HEK293T (cell line): ENCODE data around the gene CDH13.

Source experiments
- CTCF ChIA-PET: fragments of 350-600 bp; formaldehyde crosslinking; extraction: SDS; loops from one replicate; lab custom pipeline; 2021; ENCODE audit warnings: antibody characterized with exemption, inconsistent platforms; lab: Yijun Ruan, JAX
- POLR2A ChIA-PET: fragments of 350-600 bp; formaldehyde crosslinking; extraction: SDS; loops from one replicate; lab custom pipeline; 2020; ENCODE audit warnings: antibody characterized with exemption, inconsistent platforms; lab: Yijun Ruan, JAX
- DNase-seq: peaks from one replicate; pipeline ENCODE4 v3.0.0; 2012; ENCODE audit warnings: mixed read lengths; ENCODE audit errors: extremely low spot score
- ARNT ChIP-seq: fragments of 450-650 bp; IDR thresholded peaks from 2 replicates; pipeline ENCODE4 v1.6.1; 2017; ENCODE audit warnings: mild to moderate bottlenecking
- BHLHE40 ChIP-seq: fragments of 450-650 bp; IDR thresholded peaks from 2 replicates; pipeline ENCODE4 v1.6.1; 2016; ENCODE audit warnings: mild to moderate bottlenecking, moderate library complexity, borderline replicate concordance
- CTBP1 ChIP-seq: fragments of 450-650 bp; IDR thresholded peaks from 2 replicates; pipeline ENCODE4 v1.6.1; 2016; ENCODE audit warnings: borderline replicate concordance
- ELF4 ChIP-seq: fragments of 450-650 bp; IDR thresholded peaks from 2 replicates; pipeline ENCODE4 v1.6.1; 2017; ENCODE audit warnings: antibody characterized with exemption
- FOXA1 ChIP-seq: fragments of 450-650 bp; IDR thresholded peaks from 2 replicates; pipeline ENCODE4 v1.6.1; 2016; ENCODE audit warnings: mild to moderate bottlenecking
- FOXK2 ChIP-seq: fragments of 450-650 bp; IDR thresholded peaks from 2 replicates; pipeline ENCODE4 v1.6.1; 2016; ENCODE audit warnings: mild to moderate bottlenecking
- FOXM1 ChIP-seq: fragments of 450-650 bp; IDR thresholded peaks from 2 replicates; pipeline ENCODE4 v1.6.1; 2017; ENCODE audit warnings: mild to moderate bottlenecking, borderline replicate concordance
- HDGF ChIP-seq: fragments of 450-650 bp; IDR thresholded peaks from 2 replicates; pipeline ENCODE4 v1.6.1; 2017; ENCODE audit warnings: antibody characterized with exemption, borderline replicate concordance
- L3MBTL2 ChIP-seq: fragments of 450-650 bp; conservative IDR thresholded peaks from 2 replicates; pipeline ENCODE4 v1.6.1; 2016; ENCODE audit warnings: mild to moderate bottlenecking
- LEF1 ChIP-seq: fragments of 450-650 bp; IDR thresholded peaks from 2 replicates; pipeline ENCODE4 v1.6.1; 2017; ENCODE audit warnings: mild to moderate bottlenecking, borderline replicate concordance
- NFRKB ChIP-seq: fragments of 450-650 bp; IDR thresholded peaks from 2 replicates; pipeline ENCODE4 v1.6.1; 2016; ENCODE audit warnings: mild to moderate bottlenecking, moderate library complexity
- PKNOX1 ChIP-seq: fragments of 450-650 bp; IDR thresholded peaks from 2 replicates; pipeline ENCODE4 v1.6.1; 2016
- SP1 ChIP-seq: fragments of 450-650 bp; IDR thresholded peaks from 2 replicates; pipeline ENCODE4 v1.6.1; 2017
- SUZ12 ChIP-seq: fragments of 450-650 bp; IDR thresholded peaks from 2 replicates; pipeline ENCODE4 v1.6.1; 2016; ENCODE audit warnings: mild to moderate bottlenecking
- TARDBP ChIP-seq: fragments of 450-650 bp; IDR thresholded peaks from 2 replicates; pipeline ENCODE4 v1.6.1; 2016
- ZNF384 ChIP-seq: fragments of 450-650 bp; IDR thresholded peaks from 2 replicates; pipeline ENCODE4 v1.6.1; 2016

The CDH13 gene

DNA sequence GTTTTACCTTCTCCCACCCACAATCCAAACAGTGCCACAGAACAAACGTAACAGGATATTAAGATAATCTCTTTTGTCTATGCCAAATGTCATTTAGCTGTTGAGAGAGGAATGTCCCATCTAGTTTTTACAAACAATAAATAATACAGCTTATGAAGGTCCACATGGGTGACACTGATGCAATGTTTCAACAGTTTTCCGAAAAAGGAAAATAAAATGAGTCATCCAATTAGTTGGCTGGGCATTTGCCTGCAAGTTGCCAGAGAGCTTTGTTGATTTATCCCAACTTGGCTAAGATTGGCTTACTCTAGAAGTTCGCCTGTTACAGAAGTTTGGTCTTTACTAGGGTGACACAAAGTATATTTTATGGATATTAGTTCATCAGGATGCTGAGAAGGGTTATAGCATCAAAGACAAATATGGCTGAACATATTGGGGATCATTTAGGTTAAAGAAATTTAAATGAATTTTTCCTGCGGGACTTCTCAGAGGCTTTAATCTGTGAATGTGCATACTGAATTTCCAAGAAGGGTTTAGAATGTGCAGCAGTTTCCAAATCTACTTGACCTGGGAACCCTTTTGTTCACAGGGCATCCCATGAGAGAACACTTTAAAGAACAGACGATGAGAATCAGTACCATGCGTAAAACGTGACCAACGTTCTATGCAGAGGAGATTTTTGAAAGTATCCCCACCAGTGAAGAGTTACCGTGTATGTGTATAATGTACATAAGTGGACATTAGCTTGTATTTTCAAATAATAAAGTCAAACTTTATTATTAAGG is 73.1 kb downstream of the CDH13 start:
- ChIA-PET POLR2A (no interaction called here), CTCF (no interaction called here)
- no peak for TF ChIP-seq SP1
- no peak for TF ChIP-seq CTBP1
- TF ChIP-seq ZNF384, result no peak
- no peak for TF ChIP-seq FOXA1
- TF ChIP-seq PKNOX1, result no peak
- TF ChIP-seq HDGF, result no peak
- TF ChIP-seq ELF4, result no peak
- no peak for TF ChIP-seq TARDBP
- no peak for DNase-seq

GRCh38 chr16:82700541-82701235 is 73.9 kb downstream of the CDH13 start:
- DNase-seq, result no peak
- no peak for TF ChIP-seq FOXM1
- TF ChIP-seq HDGF, result no peak
- TF ChIP-seq SUZ12, result no peak
- POLR2A ChIA-PET, result no interaction called here
- CTCF ChIA-PET, result no interaction called here

GRCh38 chr16:82701442-82701955 is 74.7 kb downstream of the CDH13 start:
- ChIA-PET CTCF (no interaction called here), POLR2A (no interaction called here)
- no peak for DNase-seq
- TF ChIP-seq CTBP1 (no peak), NFRKB (no peak), L3MBTL2 (no peak), SUZ12 (no peak), ARNT (no peak), HDGF (no peak), TARDBP (no peak), PKNOX1 (no peak), LEF1 (no peak), BHLHE40 (no peak), FOXA1 (no peak), ELF4 (no peak), ZNF384 (no peak), FOXM1 (no peak), SP1 (no peak), FOXK2 (no peak)

DNA sequence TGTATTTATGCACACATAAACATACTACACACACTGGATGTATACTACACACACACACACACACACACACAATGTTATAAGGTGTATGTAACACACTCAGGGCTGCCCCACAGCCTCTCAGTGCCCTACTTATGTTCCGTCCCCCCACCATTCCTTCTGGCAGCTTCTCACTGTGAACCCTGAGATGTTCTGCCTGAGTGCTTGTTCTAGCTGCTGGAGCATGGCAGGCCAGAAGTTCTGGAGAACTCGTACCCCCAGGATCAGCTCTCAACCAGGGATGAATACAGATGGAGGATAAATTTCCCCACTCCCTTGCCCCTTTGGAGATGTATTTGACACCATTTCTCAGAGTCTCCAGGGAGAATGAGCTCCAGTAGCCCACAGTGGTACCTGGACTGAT is 76.4 kb downstream of the CDH13 start:
- ChIA-PET POLR2A (no interaction called here), CTCF (no interaction called here)
- DNase-seq, result no peak
- TF ChIP-seq ELF4 (no peak), SUZ12 (no peak), FOXK2 (no peak), SP1 (no peak), LEF1 (no peak), CTBP1 (no peak), ARNT (no peak), FOXA1 (no peak), TARDBP (no peak), HDGF (no peak), ZNF384 (no peak), NFRKB (no peak), BHLHE40 (no peak), PKNOX1 (no peak), FOXM1 (no peak), L3MBTL2 (no peak)

DNA sequence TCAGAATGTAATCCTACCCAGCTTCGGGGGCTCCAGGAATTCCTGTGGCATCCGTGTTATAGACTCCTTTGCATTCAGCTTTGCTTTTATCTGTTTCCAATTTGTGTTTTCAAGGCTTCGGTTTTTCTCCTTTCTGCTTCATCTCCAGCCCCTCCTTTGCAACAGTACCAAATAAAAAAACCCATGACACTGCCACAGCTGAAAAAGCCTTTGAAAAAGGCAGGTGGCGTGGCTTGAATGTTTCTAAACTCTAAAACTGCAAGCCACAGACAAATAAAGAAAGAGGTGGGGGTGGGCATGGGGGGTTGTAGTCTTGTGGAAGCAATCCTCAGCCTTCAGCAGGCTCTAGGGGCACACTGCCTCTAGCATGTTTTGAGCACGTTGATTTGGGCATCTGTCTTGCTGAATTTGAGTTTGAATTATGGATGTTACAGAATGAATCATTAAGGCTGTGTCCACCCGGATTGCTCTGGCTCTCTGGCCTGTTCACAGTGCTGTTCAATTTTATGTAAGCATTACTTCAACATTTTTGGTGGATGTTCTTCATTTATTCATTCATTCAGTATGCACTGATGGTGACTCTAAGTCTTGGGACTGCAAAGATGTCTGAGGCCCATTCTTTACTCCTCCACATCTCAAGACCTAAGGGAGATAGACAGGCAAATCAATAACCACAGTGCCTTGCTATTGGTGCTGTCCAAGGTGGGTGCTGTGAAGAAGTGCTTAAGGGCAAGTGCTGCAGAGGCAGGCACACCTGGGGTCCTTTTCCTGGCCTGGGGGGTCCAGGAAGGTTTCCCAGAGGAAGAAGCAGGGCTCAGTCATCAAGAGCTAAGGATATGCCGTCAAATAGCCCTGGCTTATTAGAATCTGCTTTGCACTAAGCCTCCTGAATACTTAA is 77.4 kb downstream of the CDH13 start:
- TF ChIP-seq BHLHE40, result no peak
- TF ChIP-seq L3MBTL2, result no peak
- no peak for DNase-seq
- CTCF ChIA-PET, result no interaction called here
- POLR2A ChIA-PET, result no interaction called here

GRCh38 chr16:82709987-82710386 is 83.2 kb downstream of the CDH13 start:
- ChIA-PET CTCF (no interaction called here), POLR2A (no interaction called here)
- no peak for TF ChIP-seq L3MBTL2
- TF ChIP-seq ZNF384, result no peak
- TF ChIP-seq TARDBP, result no peak
- no peak for TF ChIP-seq SP1
- TF ChIP-seq FOXA1, result no peak
- TF ChIP-seq BHLHE40, result no peak
- TF ChIP-seq PKNOX1, result no peak
- TF ChIP-seq ELF4, result no peak
- TF ChIP-seq HDGF, result no peak
- no peak for TF ChIP-seq CTBP1
- DNase-seq, result no peak
